A549 (cell line): ENCODE data around the gene HAND1. TPM values are rescaled to one million over a fixed set of nuclear protein-coding genes. Genes with fewer than 3 reads are reported as not detected.

Source experiments
- ATAC-seq, 2 experiments: fragments of 200-7000 bp in 1 of 2; fragments of >200 bp in 1 of 2; cut with Nextera tagmentation in 1 of 2; cut with Tn5 transposase in 1 of 2; 3 replicates each; pipeline versions ENCODE4 v1.8.0 to v1.9.1; 2018 to 2020; ENCODE audit warnings: mild to moderate bottlenecking in 1 of 2, moderate library complexity in 1 of 2
- CTCF ChIA-PET: fragments of 300-600 bp; sonication (Branson Sonifier 250); formaldehyde crosslinking; extraction: SDS; loops from one replicate; lab custom pipeline; 2021; ENCODE audit warnings: antibody characterized with exemption, inconsistent platforms; lab: Yijun Ruan, JAX
- POLR2A ChIA-PET: fragments of 350-600 bp; formaldehyde crosslinking; extraction: SDS; loops from one replicate; lab custom pipeline; 2021; ENCODE audit warnings: antibody characterized with exemption, inconsistent platforms; lab: Yijun Ruan, JAX
- DNase-seq, 2 experiments: peaks; one replicate each; pipeline versions ENCODE4 v3.0.0 to v3.0.0-alpha.2; 2011 to 2016; ENCODE audit warnings: low read depth in 1 of 2, low spot score in 1 of 2
- FAIRE-seq: peaks from 2 replicates; lab custom pipeline; 2011; peaks lifted over from hg19 to GRCh38; lab: Jason Lieb, UNC
- H3K27ac ChIP-seq, 2 experiments: fragments of >200 bp; sonication (Bioruptor Twin); formaldehyde crosslinking; 3 replicates each; pipeline ENCODE4 v1.5.1; 2016 to 2017
- H3K4me1 ChIP-seq: fragments of >200 bp; sonication (Bioruptor Twin); formaldehyde crosslinking; 3 replicates; pipeline ENCODE4 v1.6.1; 2016
- H3K4me2 ChIP-seq: fragments of >200 bp; sonication (Bioruptor Twin); formaldehyde crosslinking; 3 replicates; pipeline ENCODE4 v1.6.1; 2016
- H3K4me3 ChIP-seq: fragments of >200 bp; sonication (Bioruptor Twin); formaldehyde crosslinking; 3 replicates; pipeline ENCODE4 v1.5.1; 2016
- H3K9me3 ChIP-seq: fragments of >200 bp; sonication (Bioruptor Twin); formaldehyde crosslinking; 3 replicates; pipeline ENCODE4 v1.6.1; 2016
- CHD2 ChIP-seq: fragments of 150-350 bp; IDR thresholded peaks from 2 replicates; pipeline ENCODE4 v1.6.1; 2014; ENCODE audit warnings: low read length; ENCODE audit not compliant: partially characterized antibody
- CHD4 ChIP-seq: fragments of 200-600 bp; sonication (generic); IDR thresholded peaks from 2 replicates; pipeline ENCODE4 v1.6.1; 2016; ENCODE audit warnings: antibody characterized with exemption, mild to moderate bottlenecking, borderline replicate concordance
- EHF ChIP-seq: fragments of 250-450 bp; sonication (Bioruptor Pico); IDR thresholded peaks from 2 replicates; pipeline ENCODE4 v1.5.0; 2020; ENCODE audit warnings: mild to moderate bottlenecking
- EHMT2 ChIP-seq: fragments of 200-600 bp; sonication (generic); IDR thresholded peaks from 2 replicates; pipeline ENCODE4 v1.6.1; 2016; ENCODE audit warnings: antibody characterized with exemption, low read depth, mild to moderate bottlenecking, moderate library complexity
- ESRRA ChIP-seq: fragments of 150-350 bp; IDR thresholded peaks from 2 replicates; pipeline ENCODE4 v1.6.1; 2014; ENCODE audit warnings: mild to moderate bottlenecking, low read length, borderline replicate concordance
- FOSB ChIP-seq: fragments of 250-450 bp; sonication (Bioruptor Pico); IDR thresholded peaks from 2 replicates; pipeline ENCODE4 v1.5.0; 2020; ENCODE audit warnings: mild to moderate bottlenecking, moderate library complexity
- GATA3 ChIP-seq: IDR thresholded peaks from 2 replicates; pipeline ENCODE4 v1.6.1; 2012; ENCODE audit warnings: borderline replicate concordance
- HEYL ChIP-seq: fragments of 250-450 bp; sonication (Bioruptor Pico); IDR thresholded peaks from 2 replicates; pipeline ENCODE4 v1.8.0; 2021; ENCODE audit warnings: mild to moderate bottlenecking, moderate library complexity
- HOXA7 ChIP-seq: fragments of 250-450 bp; sonication (Bioruptor Pico); IDR thresholded peaks from 2 replicates; pipeline ENCODE4 v1.5.0; 2020; ENCODE audit warnings: mild to moderate bottlenecking, moderate library complexity
- JUN ChIP-seq, 2 experiments: fragments of >200 bp; sonication (Bioruptor Twin); formaldehyde crosslinking; IDR thresholded peaks; 2 replicates in 1 of 2; 3 replicates in 1 of 2; pipeline ENCODE4 v1.6.1; 2016 to 2017
- JUNB ChIP-seq: fragments of >200 bp; sonication (Bioruptor Twin); formaldehyde crosslinking; IDR thresholded peaks from 2 replicates; pipeline ENCODE4 v1.6.1; 2016
- KDM1A ChIP-seq: fragments of 200-600 bp; sonication (generic); IDR thresholded peaks from 2 replicates; pipeline ENCODE4 v1.6.1; 2016; ENCODE audit warnings: low read depth, mild to moderate bottlenecking
- MAZ ChIP-seq: fragments of 150-350 bp; IDR thresholded peaks from 2 replicates; pipeline ENCODE4 v1.6.1; 2014; ENCODE audit warnings: antibody characterized with exemption, low read depth, low read length, borderline replicate concordance
- MYC ChIP-seq: IDR thresholded peaks from 2 replicates; pipeline ENCODE4 v1.6.1; 2012; ENCODE audit warnings: mild to moderate bottlenecking, inconsistent platforms, low read length, improper control_type of control experiment, borderline replicate concordance
- NR3C1 ChIP-seq: fragments of >200 bp; sonication (Bioruptor Twin); formaldehyde crosslinking; IDR thresholded peaks from 3 replicates; pipeline ENCODE4 v1.6.1; 2017
- RAD21 ChIP-seq, 2 experiments: fragments of >200 bp in 1 of 2; sonication (Bioruptor Twin) in 1 of 2; formaldehyde crosslinking in 1 of 2; IDR thresholded peaks in 1 of 2; conservative IDR thresholded peaks in 1 of 2; 2 replicates in 1 of 2; 3 replicates in 1 of 2; pipeline ENCODE4 v1.6.1; 2012 to 2018; ENCODE audit warnings: inconsistent platforms in 1 of 2
- REST ChIP-seq: fragments of 200-600 bp; sonication (generic); IDR thresholded peaks from 2 replicates; pipeline ENCODE4 v1.6.1; 2016; ENCODE audit warnings: antibody characterized with exemption, mild to moderate bottlenecking, moderate library complexity
- RFX5 ChIP-seq: fragments of 450-650 bp; IDR thresholded peaks from 2 replicates; pipeline ENCODE4 v1.7.1; 2014; ENCODE audit warnings: antibody characterized with exemption, mild to moderate bottlenecking, moderate library complexity
- RNF2 ChIP-seq: fragments of 200-600 bp; sonication (generic); IDR thresholded peaks from 2 replicates; pipeline ENCODE4 v1.6.1; 2016; ENCODE audit warnings: low read depth, mild to moderate bottlenecking, antibody characterized with exemption, moderate library complexity, borderline replicate concordance
- ZC3H11A ChIP-seq: fragments of 450-650 bp; IDR thresholded peaks from 2 replicates; pipeline ENCODE4 v1.6.1; 2014; ENCODE audit warnings: antibody characterized with exemption, mild to moderate bottlenecking
- WGBS: methylation state at CpG from one replicate; pipeline ENCODE4 v1.1.6; 2017; ENCODE audit errors: missing lambda C conversion rate; 5-methylcytosine and 5-hydroxymethylcytosine counted together
- polyA plus RNA-seq, 4 experiments: library from polyadenylated mRNA; depleted of rRNA in 3 of 4; stranded (reverse); fragments of >200 nt; fragmentation: RNase III in 1 of 4; extraction: RNeasy Plus Mini Kit Qiagen cat#74134 plus additional on column Dnase treatment in 1 of 4; gene quantifications; 2 replicates in 3 of 4; 3 replicates in 1 of 4; pipeline ENCODE4 v1.2.3, GENCODE V29; 2011 to 2017
- TF ChIP-seq, protein P1 (sequence below): fragments of 150-350 bp; IDR thresholded peaks from 2 replicates; pipeline ENCODE4 v1.6.1; 2014; ENCODE audit warnings: low read depth, mild to moderate bottlenecking, low read length
- TF ChIP-seq, protein P2 (sequence below): IDR thresholded peaks from 2 replicates; pipeline ENCODE4 v1.6.1; 2012
- TF ChIP-seq, protein P3 (sequence below): fragments of 450-650 bp; IDR thresholded peaks from 2 replicates; pipeline ENCODE4 v1.6.1; 2014; ENCODE audit warnings: antibody characterized with exemption
- TF ChIP-seq, protein P4 (sequence below): IDR thresholded peaks from 2 replicates; pipeline ENCODE4 v1.6.1; 2012

Gene HAND1
- polyA plus RNA-seq, 2 of the 4 experiments (the other 2 are of a cell fraction) = 0.04 TPM; not detected in 1

- DNase-seq (no peak), ATAC-seq (no peak; a peak in 1 of 6 replicates), FAIRE-seq (no peak)
- Histone ChIP-seq H3K9me3 (no peaks in the 10 kb centered on the region), H3K27ac (no peak overlapping the region), H3K4me3 (no peak overlapping the region), H3K4me2 (no peak overlapping the region), H3K4me1 (no peaks in the 10 kb centered on the region)
- POLR2A ChIA-PET = no interaction called here
- WGBS = 43% methylated on average over 15 of the region's 15 CpGs
- CTCF ChIA-PET = interaction anchor here (1.6 to 2.6 kb wide), 3 partner anchors 15 to 18 kb away, joined by 3 to 12 read pairs (median 10); no protein-coding TSS in a partner anchor
- TF ChIP-seq MAZ = no peak
- no peak for TF ChIP-seq NR3C1
- no peak for TF ChIP-seq REST
- no peak for TF ChIP-seq ESRRA
- TF ChIP-seq ZC3H11A = no peak
- no peak for TF ChIP-seq JUN (IDR thresholded peaks at IDR 0.05)
- no peak for TF ChIP-seq KDM1A
- TF ChIP-seq, protein P1, sequence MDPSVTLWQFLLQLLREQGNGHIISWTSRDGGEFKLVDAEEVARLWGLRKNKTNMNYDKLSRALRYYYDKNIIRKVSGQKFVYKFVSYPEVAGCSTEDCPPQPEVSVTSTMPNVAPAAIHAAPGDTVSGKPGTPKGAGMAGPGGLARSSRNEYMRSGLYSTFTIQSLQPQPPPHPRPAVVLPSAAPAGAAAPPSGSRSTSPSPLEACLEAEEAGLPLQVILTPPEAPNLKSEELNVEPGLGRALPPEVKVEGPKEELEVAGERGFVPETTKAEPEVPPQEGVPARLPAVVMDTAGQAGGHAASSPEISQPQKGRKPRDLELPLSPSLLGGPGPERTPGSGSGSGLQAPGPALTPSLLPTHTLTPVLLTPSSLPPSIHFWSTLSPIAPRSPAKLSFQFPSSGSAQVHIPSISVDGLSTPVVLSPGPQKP = no peak
- TF ChIP-seq, protein P2, sequence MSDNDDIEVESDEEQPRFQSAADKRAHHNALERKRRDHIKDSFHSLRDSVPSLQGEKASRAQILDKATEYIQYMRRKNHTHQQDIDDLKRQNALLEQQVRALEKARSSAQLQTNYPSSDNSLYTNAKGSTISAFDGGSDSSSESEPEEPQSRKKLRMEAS = no peak
- no peak for TF ChIP-seq CHD2
- TF ChIP-seq FOSB (CRISPR knock-in tag) = no peak
- TF ChIP-seq, protein P3, sequence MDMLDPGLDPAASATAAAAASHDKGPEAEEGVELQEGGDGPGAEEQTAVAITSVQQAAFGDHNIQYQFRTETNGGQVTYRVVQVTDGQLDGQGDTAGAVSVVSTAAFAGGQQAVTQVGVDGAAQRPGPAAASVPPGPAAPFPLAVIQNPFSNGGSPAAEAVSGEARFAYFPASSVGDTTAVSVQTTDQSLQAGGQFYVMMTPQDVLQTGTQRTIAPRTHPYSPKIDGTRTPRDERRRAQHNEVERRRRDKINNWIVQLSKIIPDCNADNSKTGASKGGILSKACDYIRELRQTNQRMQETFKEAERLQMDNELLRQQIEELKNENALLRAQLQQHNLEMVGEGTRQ = no peak
- no peak for TF ChIP-seq EHF (CRISPR knock-in tag)
- TF ChIP-seq RFX5 = no peak
- no peak for TF ChIP-seq RAD21 (conservative IDR thresholded peaks at IDR 0.05 in 1 of 2, IDR thresholded peaks at IDR 0.05 in 1 of 2)
- no peak for TF ChIP-seq RNF2
- TF ChIP-seq MYC = no peak
- no peak for TF ChIP-seq JUNB
Measured at GRCh38 chr5:154484393-154485095, 6.5 kb upstream of the HAND1 start.

GRCh38 chr5:154483654-154484392, 5.8 kb upstream of the HAND1 start:
- ChIA-PET CTCF (interaction anchor here (0.8 to 2.6 kb wide), 4 partner anchors 10 to 17 kb away, joined by 3 to 12 read pairs (median 6); no protein-coding TSS in a partner anchor), POLR2A (no interaction called here)
- Histone ChIP-seq H3K27ac (no peak overlapping the region), H3K4me3 (no peak overlapping the region), H3K4me1 (peaks cover under 1% of the 10 kb centered on the region; the same call in 1 of the 3 replicates), H3K4me2 (no peak overlapping the region), H3K9me3 (no peaks in the 10 kb centered on the region)
- 55% methylated on average over 34 of the region's 34 CpGs for WGBS
- DNase-seq (no peak), ATAC-seq (no peak), FAIRE-seq (no peak)
- TF ChIP-seq EHMT2 (no peak), REST (no peak), HOXA7 (CRISPR knock-in tag) (no peak), CHD4 (no peak), MYC (no peak), ESRRA (no peak), CHD2 (no peak), GATA3 (no peak), HEYL (CRISPR knock-in tag) (no peak), JUN (IDR thresholded peaks at IDR 0.05) (no peak), RAD21 (conservative IDR thresholded peaks at IDR 0.05 in 1 of 2, IDR thresholded peaks at IDR 0.05 in 1 of 2) (no peak)
- TF ChIP-seq, protein P4, sequence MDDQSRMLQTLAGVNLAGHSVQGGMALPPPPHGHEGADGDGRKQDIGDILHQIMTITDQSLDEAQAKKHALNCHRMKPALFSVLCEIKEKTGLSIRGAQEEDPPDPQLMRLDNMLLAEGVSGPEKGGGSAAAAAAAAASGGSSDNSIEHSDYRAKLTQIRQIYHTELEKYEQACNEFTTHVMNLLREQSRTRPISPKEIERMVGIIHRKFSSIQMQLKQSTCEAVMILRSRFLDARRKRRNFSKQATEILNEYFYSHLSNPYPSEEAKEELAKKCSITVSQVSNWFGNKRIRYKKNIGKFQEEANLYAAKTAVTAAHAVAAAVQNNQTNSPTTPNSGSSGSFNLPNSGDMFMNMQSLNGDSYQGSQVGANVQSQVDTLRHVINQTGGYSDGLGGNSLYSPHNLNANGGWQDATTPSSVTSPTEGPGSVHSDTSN = no peak
